ENCODE measurements around the gene ALG6.

The ALG6 gene

DNA sequence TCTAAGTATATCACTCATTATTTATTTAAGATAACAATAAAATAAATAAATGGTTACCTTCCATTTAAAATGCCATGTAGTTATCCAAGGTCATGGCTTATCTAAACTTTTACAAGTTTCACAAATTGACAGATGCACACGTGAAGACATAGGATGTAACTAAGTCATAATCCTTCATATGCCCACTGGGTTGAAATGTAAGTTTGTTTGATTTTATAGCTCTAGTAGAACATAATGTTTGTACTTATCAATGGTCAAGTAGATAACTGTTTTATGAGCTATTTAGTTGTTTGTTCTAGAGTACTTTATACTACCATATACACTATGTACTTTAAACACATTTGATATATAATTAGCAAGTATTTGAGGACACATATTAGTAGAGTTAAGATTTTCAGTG, 112.6 kb downstream of the ALG6 start:
- Histone ChIP-seq H3K27me3 (no peaks in the 10 kb centered on the region), H3K4me1 (no peaks in the 10 kb centered on the region), H3K36me3 (no peaks in the 10 kb centered on the region), H3K4me3 (no peak overlapping the region), H3K27ac (no peak overlapping the region), H3K9me3 (no peaks in the 10 kb centered on the region)
- TF ChIP-seq, protein P1, sequence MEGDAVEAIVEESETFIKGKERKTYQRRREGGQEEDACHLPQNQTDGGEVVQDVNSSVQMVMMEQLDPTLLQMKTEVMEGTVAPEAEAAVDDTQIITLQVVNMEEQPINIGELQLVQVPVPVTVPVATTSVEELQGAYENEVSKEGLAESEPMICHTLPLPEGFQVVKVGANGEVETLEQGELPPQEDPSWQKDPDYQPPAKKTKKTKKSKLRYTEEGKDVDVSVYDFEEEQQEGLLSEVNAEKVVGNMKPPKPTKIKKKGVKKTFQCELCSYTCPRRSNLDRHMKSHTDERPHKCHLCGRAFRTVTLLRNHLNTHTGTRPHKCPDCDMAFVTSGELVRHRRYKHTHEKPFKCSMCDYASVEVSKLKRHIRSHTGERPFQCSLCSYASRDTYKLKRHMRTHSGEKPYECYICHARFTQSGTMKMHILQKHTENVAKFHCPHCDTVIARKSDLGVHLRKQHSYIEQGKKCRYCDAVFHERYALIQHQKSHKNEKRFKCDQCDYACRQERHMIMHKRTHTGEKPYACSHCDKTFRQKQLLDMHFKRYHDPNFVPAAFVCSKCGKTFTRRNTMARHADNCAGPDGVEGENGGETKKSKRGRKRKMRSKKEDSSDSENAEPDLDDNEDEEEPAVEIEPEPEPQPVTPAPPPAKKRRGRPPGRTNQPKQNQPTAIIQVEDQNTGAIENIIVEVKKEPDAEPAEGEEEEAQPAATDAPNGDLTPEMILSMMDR (IDR thresholded peaks at IDR 0.05), result no peak
- intact Hi-C loops (cut with DNase I; ENCODE audit: low total_unique reads), result no loop called here
- no peak for DNase-seq

DNA sequence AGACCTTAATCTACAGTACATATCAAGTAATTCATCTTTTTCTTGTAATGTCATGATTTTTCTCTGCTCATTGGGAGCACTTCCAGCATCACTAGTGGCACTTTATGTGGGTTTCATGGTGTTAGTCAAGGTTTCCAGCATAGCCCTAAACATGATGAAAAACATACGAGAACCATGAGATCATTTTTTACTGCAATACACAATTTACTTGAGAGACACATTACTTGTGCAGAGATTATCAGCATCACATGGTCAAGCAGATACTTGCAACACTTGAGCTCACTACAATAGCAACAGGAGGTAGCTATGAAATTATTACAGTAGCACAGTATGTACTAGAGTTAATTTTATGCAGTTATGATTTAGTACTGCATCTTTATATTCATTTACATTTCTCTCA, 119.2 kb downstream of the ALG6 start:
- Histone ChIP-seq H3K27ac (no peak overlapping the region), H3K27me3 (no peaks in the 10 kb centered on the region), H3K4me3 (no peak overlapping the region), H3K36me3 (no peaks in the 10 kb centered on the region), H3K9me3 (no peaks in the 10 kb centered on the region), H3K4me1 (no peaks in the 10 kb centered on the region)
- DNase-seq, result no peak
- intact Hi-C loops (cut with DNase I; ENCODE audit: low total_unique reads), result no loop called here
- TF ChIP-seq, protein P1 (IDR thresholded peaks at IDR 0.05), result no peak

DNA sequence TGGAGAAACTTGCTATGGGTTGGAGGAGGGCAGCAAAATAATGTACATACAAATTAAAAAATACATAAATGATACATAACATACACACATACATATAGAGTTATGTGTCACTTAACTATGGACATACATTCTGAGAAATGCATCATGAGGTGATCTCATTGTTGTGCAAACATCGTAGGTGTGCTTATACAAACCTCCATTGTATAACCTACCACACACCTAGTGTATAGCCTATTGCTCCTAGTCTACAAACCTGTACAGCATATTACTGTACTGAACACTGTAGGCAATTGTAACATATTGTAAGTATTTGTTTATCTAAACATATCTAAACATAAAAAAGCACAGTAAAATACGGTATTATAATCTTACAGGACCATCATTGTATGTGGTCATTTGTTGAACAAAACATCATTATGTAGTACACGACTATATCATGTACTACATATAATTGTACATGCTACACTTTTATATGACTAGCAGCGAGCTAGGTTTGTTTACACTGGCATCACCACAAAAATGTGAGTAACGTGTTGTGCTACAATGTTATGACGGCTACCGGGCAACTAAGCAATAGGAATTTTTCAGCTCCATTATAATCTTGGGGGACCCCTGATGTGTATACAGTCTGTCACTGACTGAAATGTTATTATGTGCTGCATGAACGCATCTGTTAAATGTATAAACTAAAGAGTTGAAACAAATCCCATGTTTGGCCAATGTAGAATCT, 120.1 kb downstream of the ALG6 start:
- TF ChIP-seq, protein P1 (IDR thresholded peaks at IDR 0.05), result no peak
- DNase-seq, result no peak
- intact Hi-C loops (cut with DNase I; ENCODE audit: low total_unique reads), result no loop called here
- H3K4me1 ChIP-seq, result no peaks in the 10 kb centered on the region
- H3K27ac ChIP-seq, result no peak overlapping the region
- no peaks in the 10 kb centered on the region for H3K9me3 ChIP-seq
- H3K36me3 ChIP-seq, result no peaks in the 10 kb centered on the region
- H3K27me3 ChIP-seq, result no peaks in the 10 kb centered on the region
- no peak overlapping the region for H3K4me3 ChIP-seq

Data from tibial artery (tissue), 4 donors.